Body of pancreas (tissue), 4 donors: Measurements from ENCODE around the gene NPTN.

Experiments
- POLR2A ChIP-seq, 3 donors: fragments of 450-650 bp; IDR thresholded peaks; one replicate each; pipeline ENCODE4 v1.6.1; 2016; ENCODE audit warnings: antibody characterized with exemption in 3 of 3, mild to moderate bottlenecking in 2 of 3
- TF ChIP-seq, protein P1 (sequence below), 7 experiments: fragments of 450-650 bp in 4 of 7; fragments of 200-600 bp in 3 of 7; sonication (generic) in 3 of 7; IDR thresholded peaks; one replicate each; pipeline ENCODE4 v1.5.1; 2016 to 2019; ENCODE audit warnings: antibody characterized with exemption in 7 of 7

DNA sequence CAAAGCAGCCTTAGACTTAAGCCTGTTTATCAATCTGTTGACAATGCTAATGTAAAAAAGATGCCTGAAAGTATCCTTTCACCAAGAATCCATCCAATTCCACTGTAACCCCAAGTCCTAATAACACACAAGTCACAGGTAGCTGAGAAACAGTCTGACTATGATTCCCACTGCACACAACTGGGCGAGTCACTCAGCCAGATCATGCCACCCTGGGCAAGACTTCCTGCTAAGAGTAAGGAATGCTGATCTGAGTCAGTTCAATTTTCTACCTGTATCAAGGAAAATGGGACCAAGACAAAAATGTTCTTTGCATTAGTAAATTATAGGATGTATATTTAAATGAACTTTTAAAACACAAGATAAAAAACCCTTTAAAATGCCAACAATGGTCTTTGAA is 33.3 kb downstream of the NPTN start:
- TF ChIP-seq, protein P1, sequence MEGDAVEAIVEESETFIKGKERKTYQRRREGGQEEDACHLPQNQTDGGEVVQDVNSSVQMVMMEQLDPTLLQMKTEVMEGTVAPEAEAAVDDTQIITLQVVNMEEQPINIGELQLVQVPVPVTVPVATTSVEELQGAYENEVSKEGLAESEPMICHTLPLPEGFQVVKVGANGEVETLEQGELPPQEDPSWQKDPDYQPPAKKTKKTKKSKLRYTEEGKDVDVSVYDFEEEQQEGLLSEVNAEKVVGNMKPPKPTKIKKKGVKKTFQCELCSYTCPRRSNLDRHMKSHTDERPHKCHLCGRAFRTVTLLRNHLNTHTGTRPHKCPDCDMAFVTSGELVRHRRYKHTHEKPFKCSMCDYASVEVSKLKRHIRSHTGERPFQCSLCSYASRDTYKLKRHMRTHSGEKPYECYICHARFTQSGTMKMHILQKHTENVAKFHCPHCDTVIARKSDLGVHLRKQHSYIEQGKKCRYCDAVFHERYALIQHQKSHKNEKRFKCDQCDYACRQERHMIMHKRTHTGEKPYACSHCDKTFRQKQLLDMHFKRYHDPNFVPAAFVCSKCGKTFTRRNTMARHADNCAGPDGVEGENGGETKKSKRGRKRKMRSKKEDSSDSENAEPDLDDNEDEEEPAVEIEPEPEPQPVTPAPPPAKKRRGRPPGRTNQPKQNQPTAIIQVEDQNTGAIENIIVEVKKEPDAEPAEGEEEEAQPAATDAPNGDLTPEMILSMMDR (IDR thresholded peaks at IDR 0.05), result no peak
- TF ChIP-seq POLR2A (IDR thresholded peaks at IDR 0.05), result no peak
